Activated B cell treated with CpG ODN at 0.5 μM for 24 hours (primary cell): ENCODE data around the gene STK38. TPM values are rescaled to one million over a fixed set of nuclear protein-coding genes. Genes with fewer than 3 reads are reported as not detected.

Experiments
- ATAC-seq: fragments of 200-7000 bp; cut with Tn5 transposase; one replicate; pipeline ENCODE4 v1.10.0; 2021; ENCODE audit warnings: low read depth, mild to moderate bottlenecking, moderate library complexity
- CTCF ChIA-PET: fragments of 350-600 bp; sonication (Branson Sonifier 250); formaldehyde crosslinking; loops from one replicate; lab custom pipeline; 2021; ENCODE audit warnings: antibody characterized with exemption; lab: Charles Lee
- POLR2A ChIA-PET: fragments of 350-600 bp; sonication (Branson Sonifier 250); formaldehyde crosslinking; loops from one replicate; lab custom pipeline; 2021; ENCODE audit warnings: antibody characterized with exemption; lab: Charles Lee
- DNase-seq: peaks from one replicate; pipeline ENCODE4 v3.0.0; 2022
- H3K27ac Mint-ChIP-seq: one replicate; pipeline ENCODE4 v1.8.0; 2020; ENCODE audit warnings: mixed read lengths
- H3K27me3 Mint-ChIP-seq: one replicate; pipeline ENCODE4 v1.8.0; 2021; ENCODE audit warnings: mixed read lengths
- H3K36me3 Mint-ChIP-seq: one replicate; pipeline ENCODE4 v1.8.0; 2021; ENCODE audit warnings: low read depth, mixed read lengths
- H3K4me1 Mint-ChIP-seq: one replicate; pipeline ENCODE4 v1.8.0; 2021; ENCODE audit warnings: mixed read lengths
- H3K4me3 Mint-ChIP-seq: one replicate; pipeline ENCODE4 v1.8.0; 2020; ENCODE audit warnings: mild to moderate bottlenecking, mixed read lengths
- H3K9me3 Mint-ChIP-seq: one replicate; pipeline ENCODE4 v1.8.0; 2020; ENCODE audit warnings: mixed read lengths
- CTCF ChIP-seq: fragments of 200-600 bp; IDR thresholded peaks from one replicate; pipeline ENCODE4 v1.8.0; 2022; ENCODE audit warnings: antibody characterized with exemption, mild to moderate bottlenecking
- intact Hi-C: fragments of 100-400 bp; cut with micrococcal nuclease; formaldehyde crosslinking; loops from one replicate; pipeline ENCODE4 v1.15.1; 2024
- total RNA-seq: library from RNA; stranded (reverse); gene quantifications from 2 replicates; pipeline ENCODE4 v1.2.3, GENCODE V29; 2022

STK38 gene
- total RNA-seq, 1 donor from 2014 or later, result 26.1 TPM

GRCh38 chr6:36581716-36582115, 34.4 kb upstream of the STK38 start:
- TF ChIP-seq CTCF, result no peak
- no peak for DNase-seq
- CTCF ChIA-PET, result interaction anchor here (1.3 kb wide), 1 partner anchor 184 kb away, joined by 3 read pairs; no protein-coding TSS in a partner anchor
- no peak overlapping the region for H3K4me3 Mint-ChIP-seq
- POLR2A ChIA-PET, result interaction anchor here (0.6 kb wide), 1 partner anchor 107 kb away, joined by 4 read pairs; no protein-coding TSS in a partner anchor
- peaks cover 4% of the 10 kb centered on the region for H3K4me1 Mint-ChIP-seq
- H3K9me3 Mint-ChIP-seq, result no peaks in the 10 kb centered on the region
- intact Hi-C loops, result no loop called here
- ATAC-seq, result no peak
- H3K27me3 Mint-ChIP-seq, result no peaks in the 10 kb centered on the region
- no peaks in the 10 kb centered on the region for H3K36me3 Mint-ChIP-seq
- no peak overlapping the region for H3K27ac Mint-ChIP-seq

DNA sequence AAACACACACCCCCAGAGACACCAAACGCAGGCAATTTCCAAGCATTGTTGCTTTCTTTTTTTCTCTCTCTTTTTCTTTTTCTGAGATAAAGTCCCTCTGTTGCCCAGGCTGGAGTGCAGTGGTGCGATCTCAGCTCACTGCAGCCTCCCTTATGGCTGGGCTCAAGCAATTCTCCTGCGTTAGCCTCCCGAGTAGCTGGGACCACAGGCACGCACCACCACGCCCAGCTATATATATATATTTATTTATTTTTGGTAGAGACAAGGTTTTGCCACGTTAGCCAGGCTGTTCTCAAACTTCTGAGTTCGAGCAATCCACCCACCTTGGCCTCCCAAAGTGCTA, 32.9 kb upstream of the STK38 start:
- POLR2A ChIA-PET, result interaction anchor here (1.1 kb wide), 2 partner anchors 14 to 15 kb away, joined by 4 to 6 read pairs; partner anchors contain the start of gene SRSF3
- Mint-ChIP-seq H3K9me3 (no peaks in the 10 kb centered on the region), H3K27me3 (no peaks in the 10 kb centered on the region), H3K4me3 (no peak overlapping the region), H3K4me1 (peaks cover 4% of the 10 kb centered on the region), H3K27ac (no peak overlapping the region), H3K36me3 (no peaks in the 10 kb centered on the region)
- DNase-seq, result no peak
- TF ChIP-seq CTCF, result no peak
- CTCF ChIA-PET, result interaction anchor here (1.6 kb wide), 1 partner anchor 157 kb away, joined by 4 read pairs; no protein-coding TSS in a partner anchor
- intact Hi-C loops, result no loop called here
- no peak for ATAC-seq

- no peak overlapping the region for H3K4me3 Mint-ChIP-seq
- ATAC-seq (no peak), DNase-seq (no peak)
- peaks cover 4% of the 10 kb centered on the region for H3K4me1 Mint-ChIP-seq
- H3K36me3 Mint-ChIP-seq, result no peaks in the 10 kb centered on the region
- POLR2A ChIA-PET, result no interaction called here
- no peak overlapping the region for H3K27ac Mint-ChIP-seq
- H3K9me3 Mint-ChIP-seq, result no peaks in the 10 kb centered on the region
- H3K27me3 Mint-ChIP-seq, result no peaks in the 10 kb centered on the region
- intact Hi-C loops, result no loop called here
- CTCF ChIA-PET, result no interaction called here
- no peak for TF ChIP-seq CTCF
Measured at GRCh38 chr6:36578431-36578830, 31.2 kb upstream of the STK38 start.

- intact Hi-C loops, result no loop called here
- Mint-ChIP-seq H3K27ac (no peak overlapping the region), H3K4me1 (peaks cover 4% of the 10 kb centered on the region), H3K27me3 (no peaks in the 10 kb centered on the region), H3K9me3 (no peaks in the 10 kb centered on the region), H3K36me3 (no peaks in the 10 kb centered on the region), H3K4me3 (no peak overlapping the region)
- CTCF ChIA-PET, result no interaction called here
- ATAC-seq (no peak), DNase-seq (no peak)
- TF ChIP-seq CTCF, result no peak
- POLR2A ChIA-PET, result no interaction called here
Measured at GRCh38 chr6:36578030-36578429, 30.8 kb upstream of the STK38 start.

DNA sequence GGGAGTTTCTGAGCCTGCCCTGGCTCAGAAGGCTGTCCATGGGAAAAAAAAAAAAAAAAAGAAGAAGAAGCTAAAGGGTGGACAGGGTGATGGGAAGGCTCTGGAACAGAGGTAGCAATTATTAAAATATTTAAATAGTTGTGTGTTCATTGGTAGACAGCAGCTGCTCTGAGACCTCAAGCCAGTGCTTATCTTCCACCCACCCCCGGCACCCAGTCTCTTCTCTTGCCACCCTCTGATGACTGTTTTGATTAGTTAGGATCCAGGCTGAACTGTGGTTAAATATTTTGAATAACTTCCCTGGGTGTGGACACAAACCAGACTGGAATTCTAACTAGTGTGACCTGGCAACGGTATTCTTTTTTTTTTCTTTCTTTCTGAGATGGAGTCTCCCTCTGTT, 30.0 kb upstream of the STK38 start:
- CTCF ChIA-PET, result no interaction called here
- no peaks in the 10 kb centered on the region for H3K36me3 Mint-ChIP-seq
- peaks cover 4% of the 10 kb centered on the region for H3K4me1 Mint-ChIP-seq
- DNase-seq (no peak), ATAC-seq (no peak)
- H3K4me3 Mint-ChIP-seq, result no peak overlapping the region
- no peaks in the 10 kb centered on the region for H3K9me3 Mint-ChIP-seq
- H3K27ac Mint-ChIP-seq, result no peak overlapping the region
- POLR2A ChIA-PET, result no interaction called here
- intact Hi-C loops, result no loop called here
- no peak for TF ChIP-seq CTCF
- no peaks in the 10 kb centered on the region for H3K27me3 Mint-ChIP-seq
